Left hindlimb (tissue), 1 donor: ENCODE measurements around the gene PRAME.
"Not testable (repeated sequence)": the region's sequence is repeated elsewhere in the genome, so short reads cannot be mapped to it uniquely, and the experiment has no call there.

Experiments
- DNase-seq: peaks from one replicate; pipeline ENCODE4 v3.0.0-alpha.2; 2018

The PRAME gene

GRCh38 chr22:22558972-22559603 lies at the start of gene PRAME:
TSS of gene PRAME (minus strand) at chr22:22559265. CDS start at chr22:22556832, 2,433 bp downstream.
- DNase-seq, result no peak

DNA sequence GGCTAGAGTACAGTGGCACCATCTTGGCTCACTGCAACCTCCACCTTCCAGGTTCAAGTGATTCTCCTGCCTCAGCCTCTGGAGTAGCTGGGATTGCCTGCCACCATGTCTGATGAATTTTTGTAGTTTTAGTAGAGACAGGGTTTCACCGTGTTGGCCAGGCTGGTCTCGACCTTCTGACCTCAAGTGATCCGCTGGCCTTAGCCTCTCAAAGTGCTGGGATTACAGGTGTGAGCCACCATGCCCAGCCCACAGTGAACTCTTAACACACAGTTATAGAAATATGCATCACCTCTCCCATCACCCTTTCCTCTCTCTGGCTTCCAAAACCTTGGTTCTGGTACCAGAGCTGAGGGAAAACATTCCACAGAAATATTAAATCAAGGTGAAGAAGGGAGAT lies 49.0 kb upstream of the PRAME start:
- DNase-seq, result not testable (repeated sequence)

- DNase-seq, result no peak
Measured at GRCh38 chr22:22605074-22605404, 46.0 kb upstream of the PRAME start.

DNA sequence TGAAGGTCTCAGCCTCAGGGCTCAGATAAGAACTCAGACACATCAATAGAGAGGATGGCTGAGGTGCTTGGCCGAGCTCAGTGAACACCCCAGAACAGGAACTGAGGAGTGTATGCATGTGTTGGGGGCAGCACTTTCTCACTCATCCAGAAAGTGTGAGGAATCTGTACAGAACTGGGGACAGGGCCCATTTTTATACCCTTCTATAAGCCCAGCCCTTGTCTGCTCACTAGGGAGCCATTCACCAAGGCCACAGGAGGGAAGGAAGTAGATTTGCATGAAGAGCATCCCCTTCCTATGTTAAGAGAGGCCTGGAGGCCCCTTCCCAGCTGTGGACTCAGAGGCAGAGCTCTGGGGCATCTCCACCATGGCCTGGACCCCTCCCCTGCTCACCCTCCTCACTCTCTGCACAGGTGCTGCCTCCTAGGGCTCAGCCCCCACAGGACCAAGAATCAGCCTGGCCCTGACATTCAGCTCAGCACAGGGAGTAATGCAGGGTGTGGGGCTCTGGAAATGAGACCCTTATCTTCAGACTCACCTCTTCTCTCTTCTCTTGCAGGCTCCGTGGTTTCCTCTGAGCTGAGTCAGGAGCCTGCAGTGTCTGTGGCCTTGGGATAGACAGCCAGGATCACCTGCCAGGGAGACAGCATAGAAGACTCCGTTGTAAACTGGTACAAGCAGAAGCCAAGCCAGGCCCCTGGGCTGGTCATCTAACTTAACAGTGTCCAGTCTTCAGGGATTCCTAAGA lies 45.4 kb upstream of the PRAME start:
- no peak for DNase-seq

DNA sequence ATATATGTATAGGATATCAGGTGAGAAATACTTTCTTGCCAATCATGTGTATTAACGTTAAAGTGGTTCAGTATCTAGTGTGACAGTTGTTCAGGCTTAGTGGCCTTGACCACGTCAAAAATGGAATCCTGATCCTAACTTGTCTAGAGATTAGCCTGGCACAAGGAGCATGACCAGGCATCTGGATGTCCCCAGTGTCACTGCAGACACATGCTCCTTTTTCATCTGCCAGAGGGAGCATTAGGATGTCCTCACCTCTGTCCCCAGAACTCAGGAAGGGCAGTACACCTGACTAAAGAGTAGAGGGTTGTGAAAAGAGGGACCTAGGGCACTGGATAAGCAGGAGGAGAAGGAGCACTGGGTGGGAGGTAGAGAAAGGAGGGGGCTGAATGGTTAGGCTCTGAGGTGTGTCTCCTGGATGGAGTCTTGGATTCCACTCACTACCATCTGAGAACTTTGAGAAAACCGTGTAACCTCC lies 44.4 kb upstream of the PRAME start:
- no peak for DNase-seq

- no peak for DNase-seq
Measured at GRCh38 chr22:22600531-22601261, 41.6 kb upstream of the PRAME start.

DNA sequence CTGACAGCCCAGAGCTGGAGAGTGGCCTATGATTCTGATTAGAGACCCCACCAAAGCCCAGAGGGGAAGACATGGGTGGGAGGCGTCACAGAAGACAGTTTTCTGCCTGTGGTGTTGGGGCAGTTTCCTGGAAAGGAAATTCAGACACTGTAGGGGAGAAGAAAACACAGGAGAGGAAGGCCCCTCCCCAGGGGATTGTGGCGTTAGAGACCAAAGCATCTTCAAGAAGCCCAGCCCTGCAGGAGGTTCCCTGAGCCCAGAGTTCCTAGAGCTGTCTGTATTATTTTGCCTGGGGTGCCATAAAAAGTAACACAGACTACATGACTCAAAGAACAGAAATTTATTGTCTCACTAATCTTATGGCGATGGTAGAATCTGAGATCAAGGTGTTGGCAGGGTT lies 40.2 kb upstream of the PRAME start:
- no peak for DNase-seq

GRCh38 chr22:22598144-22598543 lies 39.1 kb upstream of the PRAME start:
- DNase-seq, result no peak

DNA sequence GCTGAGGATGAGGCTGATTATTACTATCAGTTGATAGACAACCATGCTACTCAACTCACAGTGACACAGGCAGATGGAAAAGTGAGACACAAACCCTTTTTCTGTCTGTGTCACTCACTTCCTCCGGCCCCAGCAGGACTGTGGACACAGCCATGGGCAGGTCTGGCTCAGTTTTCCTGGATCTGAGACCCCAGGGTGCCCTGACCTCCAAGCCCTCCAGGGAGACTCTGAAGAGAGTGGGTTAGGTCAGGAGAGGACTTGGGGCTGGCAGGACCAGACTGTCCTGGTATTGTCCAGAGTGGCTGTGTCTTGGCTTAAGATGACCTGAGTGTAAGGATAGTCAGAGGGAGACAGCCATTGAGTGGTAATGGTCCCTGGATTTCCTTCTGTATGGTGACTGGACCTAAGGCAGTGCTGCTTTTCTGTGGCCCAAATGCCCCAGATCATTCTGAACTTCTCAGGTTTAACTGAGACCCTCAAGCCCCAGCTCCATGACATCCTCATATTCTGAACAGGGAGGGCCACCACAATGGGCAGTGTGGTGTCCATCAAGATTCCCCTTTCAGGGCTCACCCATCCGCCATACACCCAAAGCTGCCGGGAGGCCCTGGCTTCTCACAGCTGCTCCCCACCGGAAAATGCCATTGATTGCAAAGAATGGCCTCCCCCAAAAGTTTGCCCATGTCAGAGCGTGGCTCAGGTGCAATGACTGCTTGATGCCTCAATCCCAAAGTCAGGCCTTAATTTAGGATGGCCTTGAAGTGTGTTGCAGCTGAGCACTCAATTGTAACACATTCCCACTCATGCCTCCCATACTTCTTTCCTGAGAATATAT lies 36.2 kb upstream of the PRAME start:
- no peak for DNase-seq

DNA sequence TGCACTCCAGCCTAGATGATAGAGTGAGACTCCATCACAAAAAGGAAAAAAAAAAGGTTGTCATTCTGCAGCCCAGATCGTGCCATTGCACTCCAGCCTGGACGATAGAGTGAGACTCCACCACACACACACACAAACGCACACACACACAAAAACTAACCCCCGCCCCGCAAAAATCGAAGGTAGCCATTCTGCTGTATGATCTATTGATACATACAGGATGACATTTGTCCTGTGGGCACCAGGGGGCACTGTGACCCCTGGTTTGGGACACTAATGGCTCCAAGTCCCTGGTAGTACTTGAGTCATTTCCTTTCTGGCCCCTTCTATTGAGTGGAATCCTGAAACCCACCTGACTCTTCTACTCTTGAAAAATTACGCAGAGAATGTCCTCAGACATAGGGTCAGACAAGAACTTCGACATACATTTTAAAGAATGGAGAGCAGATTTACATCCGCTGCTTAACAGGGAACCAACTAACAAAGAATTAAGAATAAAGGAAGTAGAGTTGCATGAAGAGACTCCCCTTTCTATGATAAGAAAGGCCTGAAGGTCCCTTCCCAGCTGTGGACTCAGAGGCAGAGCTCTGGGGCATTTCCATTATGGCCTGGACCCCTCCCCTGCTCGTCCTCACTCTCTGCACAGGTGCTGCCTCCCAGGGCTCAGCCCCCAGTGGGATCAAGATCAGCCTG lies 35.0 kb upstream of the PRAME start:
- DNase-seq, result no peak

DNA sequence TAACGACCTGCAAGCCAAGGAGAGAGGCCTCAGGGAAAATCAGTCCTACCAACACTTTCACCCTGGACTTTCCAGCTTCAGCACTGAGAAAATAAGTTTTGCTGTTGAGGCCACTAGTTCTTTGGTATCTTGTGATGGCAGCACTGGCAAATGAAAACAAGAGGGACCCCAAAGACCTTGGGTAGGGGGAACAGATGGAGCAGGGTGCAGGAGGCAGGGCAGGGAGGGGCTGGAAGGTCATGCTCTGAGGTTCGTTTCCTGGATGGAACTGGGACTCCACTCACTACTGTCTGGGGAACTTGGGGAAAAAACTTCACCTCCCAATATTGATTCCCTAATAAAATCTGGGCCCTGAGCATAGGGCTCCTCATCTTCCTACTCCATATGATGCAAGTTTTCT lies 34.2 kb upstream of the PRAME start:
- no peak for DNase-seq

DNA sequence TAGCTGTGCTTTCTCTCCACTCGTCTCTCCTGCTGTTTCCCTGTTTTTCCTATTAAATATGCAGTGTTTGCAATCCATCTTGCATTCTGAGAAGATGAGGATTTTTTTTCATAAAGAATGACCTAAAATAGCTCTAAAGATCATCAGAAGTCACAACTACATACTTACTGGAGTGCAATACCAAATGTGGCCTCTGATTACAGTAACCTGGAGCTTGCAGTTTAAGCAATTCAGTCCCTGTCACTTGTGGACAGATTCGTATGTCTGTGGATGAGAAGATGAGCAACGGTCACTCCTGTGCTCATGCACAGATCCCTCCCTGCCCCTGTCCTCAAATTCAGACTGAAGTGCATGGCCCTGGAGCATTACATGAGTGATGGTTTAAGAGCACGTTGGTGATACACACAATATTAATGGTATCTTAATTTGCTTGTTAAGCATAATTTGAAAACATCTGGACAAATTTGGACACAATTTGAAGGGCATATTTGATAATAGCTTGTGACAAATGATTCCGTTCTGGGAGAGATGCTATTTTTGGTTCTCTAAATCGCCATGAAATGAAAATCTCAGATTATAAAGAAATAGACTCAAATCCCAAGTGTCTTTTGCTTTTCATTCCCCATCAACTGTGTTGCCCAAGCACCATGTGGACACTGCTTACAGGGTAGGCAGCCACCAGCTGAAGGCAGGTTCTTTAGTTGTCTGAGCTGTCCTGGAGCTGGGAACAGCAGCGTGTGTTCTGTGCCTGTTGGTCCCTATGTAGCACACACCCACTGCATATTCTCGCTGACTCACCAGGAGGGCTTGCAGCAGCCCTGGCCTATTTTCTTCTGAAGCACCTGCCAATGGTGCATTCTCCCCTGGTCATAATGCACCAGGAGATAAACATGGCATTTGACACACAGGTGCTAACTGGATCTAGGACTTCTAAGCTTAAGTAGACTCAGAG lies 32.6 kb upstream of the PRAME start:
- DNase-seq, result no peak

- no peak for DNase-seq
Measured at GRCh38 chr22:22590136-22590891, 31.2 kb upstream of the PRAME start.

DNA sequence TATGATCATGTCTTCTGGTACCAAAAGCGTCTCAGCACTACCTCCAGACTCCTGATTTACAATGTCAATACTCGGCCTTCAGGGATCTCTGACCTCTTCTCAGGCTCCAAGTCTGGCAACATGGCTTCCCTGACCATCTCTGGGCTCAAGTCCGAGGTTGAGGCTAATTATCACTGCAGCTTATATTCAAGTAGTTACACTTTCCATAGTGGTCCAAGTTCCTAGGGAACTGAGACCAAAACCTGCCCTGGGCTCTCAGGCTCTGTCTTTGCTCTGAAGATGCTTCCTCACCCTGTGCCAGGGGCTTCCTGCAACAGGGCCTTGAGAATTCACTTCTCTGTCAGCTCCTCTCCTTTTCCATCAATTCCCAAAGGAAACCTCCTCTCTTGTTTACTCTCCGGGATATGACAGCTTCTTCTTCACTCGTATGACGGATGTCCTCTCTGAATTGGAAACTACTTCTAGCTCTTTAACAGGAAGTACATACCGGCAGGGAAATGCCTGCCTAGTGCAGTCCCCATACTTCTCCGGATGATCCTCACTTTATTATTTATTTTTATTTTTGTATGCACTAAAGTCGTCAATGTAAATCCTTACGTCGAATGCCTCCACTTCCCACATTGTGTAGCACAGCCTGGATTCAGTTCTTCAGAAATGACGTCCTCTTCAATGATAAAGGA lies 29.6 kb upstream of the PRAME start:
- no peak for DNase-seq

GRCh38 chr22:22587577-22588188 lies 28.6 kb upstream of the PRAME start:
- no peak for DNase-seq

- DNase-seq, result no peak
Measured at GRCh38 chr22:22584722-22585121, 25.7 kb upstream of the PRAME start.

GRCh38 chr22:22583030-22583429 lies 24.0 kb upstream of the PRAME start:
- no peak for DNase-seq

DNA sequence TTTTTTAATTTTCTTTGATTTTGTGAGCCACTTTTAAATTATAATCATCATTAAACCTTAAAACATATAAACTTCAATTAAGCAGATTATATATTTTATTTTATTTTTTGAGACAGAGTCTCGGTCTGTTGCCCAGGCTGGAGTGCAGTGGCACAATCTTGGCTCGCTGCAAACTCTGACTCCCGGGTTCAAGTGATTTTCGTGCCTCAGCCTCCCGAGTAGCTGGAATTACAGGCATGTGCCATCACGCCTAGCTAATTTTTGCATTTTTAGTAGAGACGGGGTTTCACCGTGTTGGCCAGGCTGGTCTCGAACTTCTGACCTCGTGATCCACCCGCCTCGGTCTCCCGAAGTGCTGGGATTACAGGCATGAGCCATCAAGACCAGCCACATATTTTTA lies 22.5 kb upstream of the PRAME start:
- DNase-seq, result not testable (repeated sequence)

- no peak for DNase-seq
Measured at GRCh38 chr22:22579869-22580604, 21.0 kb upstream of the PRAME start.
